Neural cell (in vitro differentiated cells): ENCODE measurements around the gene UBXN1. TPM values are rescaled to one million over a fixed set of nuclear protein-coding genes. Genes with fewer than 3 reads are reported as not detected.
"Not testable (repeated sequence)": the region's sequence is repeated elsewhere in the genome, so short reads cannot be mapped to it uniquely, and the experiment has no call there.

ENCODE experiments used
- H2AFZ ChIP-seq: fragments of 200-600, 300-800 bp; sonication (generic), shearing (Covaris generic); 2 replicates; pipeline ENCODE4 v1.6.0; 2014; ENCODE audit warnings: low read depth, mild to moderate bottlenecking, antibody characterized with exemption, low read length, moderate library complexity
- H3F3A ChIP-seq: fragments of 200-600 bp; shearing (Covaris generic); 2 replicates; pipeline ENCODE4 v1.6.1; 2016; ENCODE audit warnings: mild to moderate bottlenecking, moderate library complexity, mixed read lengths, antibody characterized with exemption, low read length; ENCODE audit not compliant: insufficient read depth, poor library complexity, severe bottlenecking
- H3K27ac ChIP-seq: fragments of 200-600, 300-800 bp; sonication (generic), shearing (Covaris generic); 2 replicates; pipeline ENCODE4 v1.5.1; 2014; ENCODE audit warnings: mild to moderate bottlenecking, low read length, moderate library complexity
- H3K27me3 ChIP-seq: fragments of 300-800, 200-600 bp; sonication (generic), shearing (Covaris generic); 2 replicates; pipeline ENCODE4 v1.6.0; 2014; ENCODE audit warnings: mild to moderate bottlenecking, low read depth, low read length, moderate library complexity; ENCODE audit not compliant: insufficient read depth
- H3K36me3 ChIP-seq: fragments of 300-800, 200-600 bp; sonication (generic), shearing (Covaris generic); 2 replicates; pipeline ENCODE4 v1.5.1; 2014; ENCODE audit warnings: mild to moderate bottlenecking, antibody characterized with exemption, low read length, moderate library complexity; ENCODE audit not compliant: insufficient read depth
- H3K4me2 ChIP-seq: fragments of 300-800, 200-600 bp; sonication (generic), shearing (Covaris generic); 2 replicates; pipeline ENCODE4 v1.6.0; 2014; ENCODE audit warnings: mild to moderate bottlenecking, low read length
- H3K4me3 ChIP-seq: fragments of 300-800, 200-600 bp; sonication (generic), shearing (Covaris generic); 2 replicates; pipeline ENCODE4 v1.5.1; 2014; ENCODE audit warnings: mild to moderate bottlenecking, low read length, moderate library complexity
- H3K79me2 ChIP-seq: fragments of 200-600 bp; shearing (Covaris generic); replicated peaks from 2 replicates; pipeline ENCODE4 v1.6.0; 2014; ENCODE audit warnings: mild to moderate bottlenecking, low read length, moderate library complexity; ENCODE audit not compliant: insufficient read depth
- H3K9ac ChIP-seq: fragments of 300-800, 200-600 bp; sonication (generic), shearing (Covaris generic); 2 replicates; pipeline ENCODE4 v1.6.1; 2016; ENCODE audit warnings: mild to moderate bottlenecking, low read length, mixed read lengths
- H3K9me2 ChIP-seq: fragments of 200-600 bp; shearing (Covaris generic); 2 replicates; pipeline ENCODE4 v1.6.1; 2016; ENCODE audit warnings: mild to moderate bottlenecking, low read length, mixed read lengths; ENCODE audit not compliant: insufficient read depth
- H3K9me3 ChIP-seq: fragments of 200-600, 300-800 bp; sonication (generic), shearing (Covaris generic); 2 replicates; pipeline ENCODE4 v1.6.1; 2016; ENCODE audit warnings: mild to moderate bottlenecking, mixed run types, low read length, moderate library complexity, mixed read lengths
- H4K20me1 ChIP-seq: fragments of 200-600 bp; shearing (Covaris generic); 2 replicates; pipeline ENCODE4 v1.6.1; 2016; ENCODE audit warnings: mild to moderate bottlenecking, mixed run types; ENCODE audit not compliant: insufficient read depth
- CTCF ChIP-seq: fragments of 450-650 bp; IDR thresholded peaks from 2 replicates; pipeline ENCODE4 v1.5.1; 2014; ENCODE audit warnings: antibody characterized with exemption, mild to moderate bottlenecking, moderate library complexity; ENCODE audit not compliant: poor library complexity, severe bottlenecking
- EP300 ChIP-seq: fragments of 450-650 bp; conservative IDR thresholded peaks from 2 replicates; pipeline ENCODE4 v1.6.1; 2014; ENCODE audit warnings: antibody characterized with exemption, mild to moderate bottlenecking, moderate library complexity; ENCODE audit not compliant: poor library complexity, severe bottlenecking
- EZH2 ChIP-seq: fragments of 200-600, 300-800 bp; shearing (Covaris generic), sonication (generic); IDR thresholded peaks from 2 replicates; pipeline ENCODE4 v1.6.1; 2014; ENCODE audit warnings: antibody characterized with exemption, low read length, borderline replicate concordance, mild to moderate bottlenecking; ENCODE audit not compliant: insufficient read depth, poor library complexity, severe bottlenecking
- MXI1 ChIP-seq: fragments of 450-650 bp; conservative IDR thresholded peaks from 2 replicates; pipeline ENCODE4 v1.6.1; 2014; ENCODE audit warnings: antibody characterized with exemption, mild to moderate bottlenecking; ENCODE audit not compliant: poor library complexity, severe bottlenecking
- POLR2AphosphoS5 ChIP-seq: IDR thresholded peaks from 2 replicates; pipeline ENCODE4 v1.6.1; 2012
- RAD21 ChIP-seq: fragments of 450-650 bp; conservative IDR thresholded peaks from 2 replicates; pipeline ENCODE4 v1.6.1; 2014; ENCODE audit warnings: antibody characterized with exemption, mild to moderate bottlenecking, moderate library complexity
- REST ChIP-seq: IDR thresholded peaks from 2 replicates; pipeline ENCODE4 v1.6.1; 2012; ENCODE audit warnings: borderline replicate concordance
- SMC3 ChIP-seq: fragments of 450-650 bp; conservative IDR thresholded peaks from 2 replicates; pipeline ENCODE4 v1.6.1; 2014; ENCODE audit warnings: antibody characterized with exemption, mild to moderate bottlenecking, moderate library complexity; ENCODE audit not compliant: poor library complexity
- TAF1 ChIP-seq: IDR thresholded peaks from 2 replicates; pipeline ENCODE4 v1.6.1; 2012; ENCODE audit warnings: low read depth
- polyA plus RNA-seq: library from polyadenylated mRNA; depleted of rRNA; stranded (reverse); fragments of >200 nt; gene quantifications from 2 replicates; pipeline ENCODE4 v1.2.3, GENCODE V29; 2014

Gene UBXN1
- polyA plus RNA-seq, 1 donor from 2014 or later: 209 TPM

- no peak overlapping the region for H2AFZ ChIP-seq
- no peak overlapping the region for H3K27ac ChIP-seq
- H3K4me3 ChIP-seq: peak overlapping the region; percentile 79
- no peak for TF ChIP-seq TAF1
- TF ChIP-seq MXI1: no peak
- no peak for TF ChIP-seq RAD21
- TF ChIP-seq REST: no peak
- TF ChIP-seq CTCF: no peak
- TF ChIP-seq EP300: no peak
- TF ChIP-seq SMC3: no peak
- no peak for TF ChIP-seq POLR2AphosphoS5
- TF ChIP-seq EZH2: no peak
- H4K20me1 ChIP-seq: no peaks in the 10 kb centered on the region
- H3K79me2 ChIP-seq: peaks cover 8% of the 10 kb centered on the region
- no peak overlapping the region for H3K9ac ChIP-seq
- H3K36me3 ChIP-seq: no peaks in the 10 kb centered on the region
- H3K9me2 ChIP-seq: no peaks in the 10 kb centered on the region
- H3K27me3 ChIP-seq: no peaks in the 10 kb centered on the region
- no peaks in the 10 kb centered on the region for H3K9me3 ChIP-seq
- no peak overlapping the region for H3K4me2 ChIP-seq
- H3F3A ChIP-seq: no peaks in the 10 kb centered on the region
Measured at GRCh38 chr11:62677156-62677555, 1.7 kb downstream of the UBXN1 start.

- no peak overlapping the region for H3K4me2 ChIP-seq
- TF ChIP-seq CTCF: no peak
- no peak for TF ChIP-seq TAF1
- no peak for TF ChIP-seq SMC3
- no peak for TF ChIP-seq EZH2
- no peak for TF ChIP-seq RAD21
- TF ChIP-seq REST: no peak
- no peak for TF ChIP-seq EP300
- TF ChIP-seq MXI1: no peak
- no peak for TF ChIP-seq POLR2AphosphoS5
- H3K36me3 ChIP-seq: no peaks in the 10 kb centered on the region
- no peak overlapping the region for H3K27ac ChIP-seq
- H3K9me3 ChIP-seq: no peaks in the 10 kb centered on the region
- no peak overlapping the region for H2AFZ ChIP-seq
- no peaks in the 10 kb centered on the region for H3K9me2 ChIP-seq
- H4K20me1 ChIP-seq: no peaks in the 10 kb centered on the region
- H3K9ac ChIP-seq: no peak overlapping the region
- H3K27me3 ChIP-seq: no peaks in the 10 kb centered on the region
- H3K79me2 ChIP-seq: peaks cover 8% of the 10 kb centered on the region
- no peak overlapping the region for H3K4me3 ChIP-seq
- H3F3A ChIP-seq: no peaks in the 10 kb centered on the region
Measured at GRCh38 chr11:62676698-62677097, 2.2 kb downstream of the UBXN1 start.

GRCh38 chr11:62675415-62675814 is 3.5 kb downstream of the UBXN1 start:
- not testable (repeated sequence) for H3K79me2 ChIP-seq, H3F3A ChIP-seq, H3K27ac ChIP-seq, H2AFZ ChIP-seq, H3K4me3 ChIP-seq, H3K9ac ChIP-seq, H3K27me3 ChIP-seq, H4K20me1 ChIP-seq, H3K9me2 ChIP-seq, H3K9me3 ChIP-seq, H3K36me3 ChIP-seq, H3K4me2 ChIP-seq
